Naive B cell (primary cell): ENCODE data around the gene MAB21L2. TPM values are rescaled to one million over a fixed set of nuclear protein-coding genes. Genes with fewer than 3 reads are reported as not detected.
"Not testable (repeated sequence)": the region's sequence is repeated elsewhere in the genome, so short reads cannot be mapped to it uniquely, and the experiment has no call there.

Experiments
- ATAC-seq, 2 donors: fragments of 150-1000 bp; cut with Tn5 transposase; 2 replicates each; pipeline ENCODE4 v1.10.0; 2021; ENCODE audit warnings: low read depth in 2 of 2, mild to moderate bottlenecking in 2 of 2, moderate library complexity in 2 of 2
- DNase-seq: peaks from one replicate; pipeline ENCODE4 v3.0.0; 2022
- H3K27ac Mint-ChIP-seq, 6 donors: one replicate each; pipeline ENCODE4 v1.8.0; 2020 to 2022; ENCODE audit warnings: mild to moderate bottlenecking in 6 of 6, mixed read lengths in 6 of 6, moderate library complexity in 5 of 6, inconsistent platforms in 2 of 6
- H3K27me3 Mint-ChIP-seq, 3 donors: one replicate each; pipeline ENCODE4 v1.8.0; 2021 to 2022; ENCODE audit warnings: mixed read lengths in 3 of 3, mild to moderate bottlenecking in 1 of 3
- H3K36me3 Mint-ChIP-seq, 2 donors: one replicate each; pipeline ENCODE4 v1.8.0; 2020 to 2022; ENCODE audit warnings: mixed read lengths in 2 of 2, inconsistent platforms in 1 of 2, mild to moderate bottlenecking in 1 of 2
- H3K4me1 Mint-ChIP-seq, 3 donors: one replicate each; pipeline ENCODE4 v1.8.0; 2020 to 2022; ENCODE audit warnings: mixed read lengths in 3 of 3, inconsistent platforms in 1 of 3, mild to moderate bottlenecking in 1 of 3, moderate library complexity in 1 of 3
- H3K4me3 Mint-ChIP-seq, 8 donors: one replicate each; pipeline ENCODE4 v1.8.0; 2020 to 2022; ENCODE audit warnings: mild to moderate bottlenecking in 8 of 8, mixed read lengths in 8 of 8, moderate library complexity in 8 of 8, inconsistent platforms in 2 of 8
- H3K9me3 Mint-ChIP-seq, 7 donors: one replicate each; pipeline ENCODE4 v1.8.0; 2020 to 2022; ENCODE audit warnings: mixed read lengths in 7 of 7, mild to moderate bottlenecking in 5 of 7, inconsistent platforms in 2 of 7, moderate library complexity in 1 of 7
- polyA plus RNA-seq, 6 donors: library from polyadenylated mRNA; unstranded; fragments of 300-500 nt; fragmentation: Illumina TruSeq; gene quantifications; one replicate each; pipeline ENCODE4 v1.2.3, GENCODE V29; 2021; ENCODE audit warnings: low read depth in 6 of 6

Gene MAB21L2
- polyA plus RNA-seq, 6 donors from 2014 or later, result 0.08 to 0.19 (median 0.18) TPM; not detected in 3

DNA sequence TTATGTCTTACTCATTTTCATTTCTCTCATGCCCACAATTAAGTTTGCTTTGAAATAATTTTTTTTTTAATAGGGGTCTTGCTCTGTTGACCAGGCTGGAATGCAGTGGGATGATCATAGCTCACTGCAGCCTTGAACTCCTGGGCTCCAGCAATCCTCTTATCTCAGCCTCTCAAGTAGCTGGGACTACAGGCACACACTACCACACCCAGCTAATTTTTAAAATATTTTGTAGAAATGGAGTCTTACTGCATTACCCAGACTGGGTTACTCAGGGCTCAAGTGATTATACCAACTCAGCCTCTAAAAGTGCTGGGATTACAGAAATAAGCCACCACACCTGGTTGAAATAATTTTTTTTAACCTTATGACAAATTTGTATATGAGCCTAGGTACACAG is 19.2 kb upstream of the MAB21L2 start:
- ATAC-seq (no peak), DNase-seq (no peak)
- Mint-ChIP-seq H3K4me3 (no peak overlapping the region), H3K36me3 (peaks cover 10 to 18% of the 10 kb centered on the region in 2 donors), H3K9me3 (peaks cover 3 to 13% (median 8%) of the 10 kb centered on the region in 7 donors), H3K4me1 (peaks cover 0 to 8% (median 6%) of the 10 kb centered on the region in 3 donors), H3K27ac (no peak overlapping the region), H3K27me3 (no peaks in the 10 kb centered on the region)

GRCh38 chr4:150564967-150565366 is 17.0 kb upstream of the MAB21L2 start:
- not testable (repeated sequence) for H3K27me3 Mint-ChIP-seq, DNase-seq, H3K4me1 Mint-ChIP-seq, H3K4me3 Mint-ChIP-seq, ATAC-seq
- H3K9me3 Mint-ChIP-seq, result peaks cover 3 to 13% (median 8%) of the 10 kb centered on the region in 7 donors
- peaks cover 13 to 21% of the 10 kb centered on the region in 2 donors for H3K36me3 Mint-ChIP-seq
- H3K27ac Mint-ChIP-seq, result peak overlapping the region in 1 of 6 donors; percentile 26

DNA sequence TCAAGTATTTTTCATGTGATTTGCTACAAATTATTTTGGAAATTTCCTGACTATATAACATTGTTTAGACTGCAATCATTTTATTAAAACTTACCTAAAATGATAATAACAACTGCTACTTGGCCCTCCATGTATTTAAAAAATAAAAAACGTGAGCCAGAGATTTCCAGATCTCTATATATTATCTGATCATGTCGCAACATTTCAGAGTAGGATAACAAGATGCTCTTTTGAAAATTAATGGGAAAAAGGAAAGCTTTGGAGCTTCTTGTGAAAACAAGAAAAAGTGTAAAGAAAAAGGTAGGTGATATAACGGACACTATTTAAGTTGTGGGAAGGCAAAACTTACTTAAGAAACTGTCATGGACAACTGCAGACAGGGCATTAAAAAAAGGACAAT is 14.9 kb upstream of the MAB21L2 start:
- ATAC-seq (no peak), DNase-seq (no peak)
- Mint-ChIP-seq H3K4me3 (no peak overlapping the region), H3K27ac (no peak overlapping the region), H3K36me3 (peaks cover 13 to 21% of the 10 kb centered on the region in 2 donors), H3K4me1 (peaks cover 0 to 8% (median 6%) of the 10 kb centered on the region in 3 donors), H3K9me3 (peaks cover 3 to 13% (median 8%) of the 10 kb centered on the region in 7 donors), H3K27me3 (no peaks in the 10 kb centered on the region)

- DNase-seq, result no peak
- ATAC-seq, result no peak
- Mint-ChIP-seq H3K27me3 (no peaks in the 10 kb centered on the region), H3K4me3 (no peak overlapping the region), H3K27ac (no peak overlapping the region), H3K9me3 (peaks cover 3 to 13% (median 6%) of the 10 kb centered on the region in 7 donors), H3K36me3 (peaks cover 9 to 21% of the 10 kb centered on the region in 2 donors), H3K4me1 (peaks cover 0 to 3% (median 0%) of the 10 kb centered on the region in 3 donors)
Observed at GRCh38 chr4:150569384-150569987, 12.5 kb upstream of the MAB21L2 start.

DNA sequence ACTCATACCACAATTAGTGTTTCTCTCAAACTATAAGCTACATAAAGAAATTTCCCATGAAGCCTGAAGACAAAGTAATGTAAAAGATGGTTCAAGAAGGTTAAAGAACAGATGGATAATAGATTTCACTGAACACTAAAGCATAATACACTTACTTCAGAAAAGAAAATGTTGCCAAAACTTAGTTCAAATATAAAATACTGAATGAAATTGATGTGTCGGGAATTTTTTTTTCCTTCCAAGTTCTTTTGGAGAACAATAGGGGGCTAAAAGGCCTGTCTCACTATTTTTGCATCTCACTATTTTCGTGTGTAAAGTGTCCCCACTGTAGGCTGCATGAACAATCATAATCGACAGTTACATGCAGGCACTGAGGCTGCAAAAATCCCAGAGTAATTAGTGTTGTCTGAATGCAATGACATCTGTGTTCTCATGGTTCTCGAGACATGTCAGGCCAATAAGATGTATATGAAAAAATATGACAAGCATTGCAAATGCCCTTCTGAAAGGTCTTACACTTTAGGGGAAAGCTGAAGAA is 11.9 kb upstream of the MAB21L2 start:
- Mint-ChIP-seq H3K4me1 (peaks cover 0 to 3% (median 0%) of the 10 kb centered on the region in 3 donors), H3K36me3 (peaks cover 7 to 17% of the 10 kb centered on the region in 2 donors), H3K27ac (no peak overlapping the region), H3K27me3 (no peaks in the 10 kb centered on the region), H3K9me3 (peaks cover under 1 to 7% (median under 1%) of the 10 kb centered on the region in 7 donors), H3K4me3 (no peak overlapping the region)
- DNase-seq (no peak), ATAC-seq (no peak)

GRCh38 chr4:150570862-150571261 is 11.1 kb upstream of the MAB21L2 start:
- H3K27ac Mint-ChIP-seq, result no peak overlapping the region
- no peaks in the 10 kb centered on the region for H3K27me3 Mint-ChIP-seq
- no peak overlapping the region for H3K4me3 Mint-ChIP-seq
- no peak for DNase-seq
- ATAC-seq, result no peak
- peaks cover 0 to 3% (median 0%) of the 10 kb centered on the region in 3 donors for H3K4me1 Mint-ChIP-seq
- H3K9me3 Mint-ChIP-seq, result no peaks in the 10 kb centered on the region
- peaks cover 4 to 13% of the 10 kb centered on the region in 2 donors for H3K36me3 Mint-ChIP-seq

DNA sequence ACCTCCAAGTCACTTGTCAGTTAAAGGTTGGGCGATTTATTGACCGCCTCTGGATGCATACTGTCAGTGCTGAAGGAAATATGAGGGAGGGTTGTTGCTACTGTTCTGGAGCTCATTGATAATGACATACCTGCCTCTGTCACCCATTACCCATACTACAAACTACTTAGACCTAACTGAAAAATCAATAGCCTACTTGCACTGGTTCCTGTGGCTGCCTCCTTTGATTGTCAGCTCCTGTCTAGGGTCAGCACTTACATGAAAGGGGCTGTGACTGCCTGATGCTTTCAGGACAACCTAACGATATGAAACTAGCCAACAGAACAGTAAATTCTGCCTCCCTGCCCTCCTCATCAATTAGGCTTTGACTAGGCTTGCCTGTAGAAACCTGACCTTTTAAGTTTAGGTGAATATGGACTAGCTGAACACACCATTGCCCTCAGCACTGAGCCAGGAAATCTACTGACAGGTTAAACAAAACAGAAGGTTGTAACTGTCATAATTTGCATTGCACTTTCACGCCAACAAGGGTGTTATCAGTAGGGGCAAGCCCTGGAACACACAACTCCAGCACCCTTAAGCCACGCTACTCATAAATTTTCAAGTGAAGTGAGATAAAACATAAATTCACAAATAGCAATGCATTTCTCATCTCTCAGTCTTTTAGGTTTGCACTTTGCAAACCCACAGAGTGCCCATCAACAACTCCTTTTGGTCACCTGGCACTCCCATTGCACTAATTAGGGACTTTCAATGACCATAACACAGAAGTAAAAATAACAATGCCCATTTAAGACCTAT is 9.0 kb upstream of the MAB21L2 start:
- DNase-seq (no peak), ATAC-seq (no peak)
- Mint-ChIP-seq H3K4me1 (no peaks in the 10 kb centered on the region), H3K4me3 (no peak overlapping the region), H3K27me3 (no peaks in the 10 kb centered on the region), H3K9me3 (no peaks in the 10 kb centered on the region), H3K36me3 (peaks cover 2 to 4% of the 10 kb centered on the region in 2 donors), H3K27ac (no peak overlapping the region)

DNA sequence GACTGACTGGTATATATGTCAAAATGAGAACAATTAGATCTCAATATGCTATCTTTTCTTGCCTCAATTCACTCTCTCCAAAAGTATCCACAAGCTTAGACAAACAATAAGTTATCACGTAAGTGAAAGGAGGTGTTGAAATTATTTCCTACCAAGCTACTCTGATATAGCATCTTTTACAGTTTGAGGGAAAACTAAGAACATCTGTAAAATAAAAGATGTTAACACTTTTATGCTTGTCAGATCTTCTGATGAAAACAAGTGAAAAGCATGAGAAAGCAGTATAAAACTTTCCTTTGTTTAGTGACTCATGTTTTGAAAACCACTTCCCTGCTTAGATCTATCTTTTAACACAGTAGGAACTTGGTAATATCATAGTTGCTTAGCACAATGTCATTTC is 8.4 kb upstream of the MAB21L2 start:
- no peaks in the 10 kb centered on the region for H3K4me1 Mint-ChIP-seq
- H3K9me3 Mint-ChIP-seq, result no peaks in the 10 kb centered on the region
- H3K27ac Mint-ChIP-seq, result no peak overlapping the region
- no peaks in the 10 kb centered on the region for H3K27me3 Mint-ChIP-seq
- H3K36me3 Mint-ChIP-seq, result peaks cover 0 to 4% of the 10 kb centered on the region in 2 donors
- H3K4me3 Mint-ChIP-seq, result no peak overlapping the region
- ATAC-seq (no peak), DNase-seq (no peak)

DNA sequence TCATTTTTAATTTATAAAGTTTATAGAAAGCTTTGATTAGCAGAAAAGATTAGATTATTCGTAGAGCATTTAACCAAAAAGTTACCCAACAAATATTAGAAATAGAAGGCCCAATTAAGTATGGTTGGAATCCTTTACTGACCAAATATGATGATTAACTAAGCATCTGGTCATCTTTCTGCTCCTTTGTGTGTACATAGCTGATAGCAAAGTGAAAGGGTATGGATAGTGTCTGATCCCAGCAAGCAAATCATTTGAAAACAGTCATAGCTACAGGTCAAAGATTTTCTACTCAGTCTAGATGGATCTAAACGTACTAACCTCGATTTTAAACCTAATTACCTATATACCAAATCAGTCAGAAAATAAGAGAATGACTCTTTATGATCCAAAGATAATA is 7.3 kb upstream of the MAB21L2 start:
- Mint-ChIP-seq H3K9me3 (peaks cover 0 to 6% (median 0%) of the 10 kb centered on the region in 7 donors), H3K27me3 (no peaks in the 10 kb centered on the region), H3K4me1 (no peaks in the 10 kb centered on the region), H3K4me3 (no peak overlapping the region), H3K36me3 (peaks cover 10% of the 10 kb centered on the region in 2 donors), H3K27ac (no peak overlapping the region)
- DNase-seq (no peak), ATAC-seq (no peak)

DNA sequence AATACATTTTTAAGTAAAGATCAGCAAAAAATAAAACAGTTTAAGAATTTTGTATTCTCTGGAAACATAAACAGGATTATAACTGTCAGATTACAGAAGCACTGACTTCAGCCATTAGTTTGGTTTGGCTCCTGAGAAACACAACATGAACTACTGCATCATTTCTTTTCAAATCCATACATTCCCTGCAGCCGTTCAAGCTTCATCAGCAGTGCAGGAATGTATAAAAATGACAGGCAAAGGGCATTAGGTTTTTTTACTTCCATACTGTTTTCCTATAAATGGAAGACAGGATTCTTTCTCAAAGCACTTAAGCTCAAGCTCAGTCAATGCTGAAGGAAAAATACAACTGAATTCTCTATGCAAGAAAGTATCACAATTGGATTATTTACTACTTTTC is 4.2 kb upstream of the MAB21L2 start:
- Mint-ChIP-seq H3K36me3 (peaks cover 34% of the 10 kb centered on the region in 2 donors), H3K4me1 (no peaks in the 10 kb centered on the region), H3K27me3 (no peaks in the 10 kb centered on the region), H3K4me3 (no peak overlapping the region), H3K9me3 (peaks cover 0 to 20% (median 1%) of the 10 kb centered on the region in 7 donors), H3K27ac (no peak overlapping the region)
- DNase-seq (no peak), ATAC-seq (no peak)

DNA sequence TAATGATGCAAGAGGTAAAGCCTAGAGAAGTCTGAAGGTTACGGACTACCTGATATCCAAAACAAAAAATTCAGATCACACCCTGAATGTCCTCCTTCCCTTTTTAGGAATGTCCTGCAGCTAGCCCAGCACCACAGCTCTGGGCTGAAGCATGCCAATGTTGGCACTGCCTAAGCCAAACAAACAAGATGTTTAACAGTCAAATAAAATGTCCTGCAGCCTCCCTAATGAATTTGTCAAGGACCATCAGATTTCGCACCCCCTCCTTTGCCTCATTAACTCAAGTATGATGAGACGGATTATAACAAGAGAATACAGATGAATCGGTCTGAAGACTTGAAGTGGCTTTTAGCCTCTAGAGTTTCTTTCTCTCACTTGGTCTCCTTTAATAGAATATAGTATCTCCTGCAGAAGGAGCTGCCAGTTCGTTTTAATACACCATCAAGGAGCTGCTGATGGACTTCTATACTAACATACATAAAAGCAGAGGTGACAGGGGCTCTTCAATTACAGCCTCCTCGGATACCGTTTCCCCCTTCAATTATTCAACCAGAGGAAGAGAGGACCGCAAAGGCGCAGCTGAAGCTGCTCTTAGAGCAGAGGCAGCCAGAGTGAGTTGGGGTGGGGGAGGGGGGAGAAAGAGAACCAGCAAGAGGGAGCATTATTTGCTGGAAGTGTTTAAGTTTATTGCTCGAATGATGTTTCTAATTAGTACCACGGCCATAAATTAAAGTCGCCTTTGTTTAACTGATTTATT is 3.0 kb upstream of the MAB21L2 start:
- DNase-seq (no peak), ATAC-seq (no peak)
- H3K27me3 Mint-ChIP-seq, result no peaks in the 10 kb centered on the region
- H3K9me3 Mint-ChIP-seq, result peaks cover 0 to 21% (median 2%) of the 10 kb centered on the region in 7 donors
- peak overlapping the region in 1 of 6 donors; percentile 47 for H3K27ac Mint-ChIP-seq
- no peak overlapping the region for H3K4me3 Mint-ChIP-seq
- peaks cover 35% of the 10 kb centered on the region in 2 donors for H3K36me3 Mint-ChIP-seq
- H3K4me1 Mint-ChIP-seq, result no peaks in the 10 kb centered on the region

GRCh38 chr4:150579551-150580234 is 2.3 kb upstream of the MAB21L2 start:
- Mint-ChIP-seq H3K9me3 (peaks cover 0 to 24% (median 3%) of the 10 kb centered on the region in 7 donors), H3K4me3 (no peak overlapping the region), H3K4me1 (no peaks in the 10 kb centered on the region), H3K27me3 (no peaks in the 10 kb centered on the region), H3K27ac (peak overlapping the region in 2 of 6 donors; percentile 47 to 53), H3K36me3 (peaks cover 35 to 38% of the 10 kb centered on the region in 2 donors)
- ATAC-seq (no peak), DNase-seq (no peak)

DNA sequence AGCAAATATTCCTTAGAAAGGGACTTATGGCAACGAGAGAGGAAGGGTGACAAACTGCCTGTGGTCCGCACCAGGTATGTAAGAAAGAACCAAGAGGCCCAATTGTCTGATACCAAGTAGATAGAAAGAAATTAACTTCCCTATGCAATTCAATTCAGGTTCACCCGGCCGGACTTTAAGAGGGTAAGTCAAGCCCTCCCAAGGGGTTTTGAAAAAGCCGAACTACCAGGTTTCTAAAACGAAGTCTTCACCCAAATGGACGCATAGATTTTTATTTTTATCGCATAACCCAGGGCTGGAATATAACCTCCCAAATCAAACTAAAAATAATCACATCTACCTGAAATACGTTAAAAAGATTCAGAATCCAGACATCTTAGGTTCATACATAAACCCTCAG is 1.6 kb upstream of the MAB21L2 start:
- Mint-ChIP-seq H3K9me3 (peaks cover 0 to 24% (median 3%) of the 10 kb centered on the region in 7 donors), H3K36me3 (peaks cover 35 to 38% of the 10 kb centered on the region in 2 donors)
- no peak for ATAC-seq

More for the DNA sequence above, 1.6 kb upstream of the MAB21L2 start:
- Mint-ChIP-seq H3K27ac (peak overlapping the region in 1 of 6 donors; percentile 53), H3K4me3 (no peak overlapping the region), H3K4me1 (no peaks in the 10 kb centered on the region), H3K27me3 (no peaks in the 10 kb centered on the region)
- no peak for DNase-seq
